GM21737 (cell line): ENCODE data around the gene PKD2.
"Not testable (repeated sequence)": the region's sequence is repeated elsewhere in the genome, so short reads cannot be mapped to it uniquely, and the experiment has no call there.

Source experiments
- ATAC-seq: cut with Tn5 transposase; IDR thresholded peaks from one replicate; pipeline ENCODE4 v1.9.1; 2021; ENCODE audit warnings: mild to moderate bottlenecking, moderate library complexity; ENCODE audit not compliant: unreplicated experiment

PKD2 gene

DNA sequence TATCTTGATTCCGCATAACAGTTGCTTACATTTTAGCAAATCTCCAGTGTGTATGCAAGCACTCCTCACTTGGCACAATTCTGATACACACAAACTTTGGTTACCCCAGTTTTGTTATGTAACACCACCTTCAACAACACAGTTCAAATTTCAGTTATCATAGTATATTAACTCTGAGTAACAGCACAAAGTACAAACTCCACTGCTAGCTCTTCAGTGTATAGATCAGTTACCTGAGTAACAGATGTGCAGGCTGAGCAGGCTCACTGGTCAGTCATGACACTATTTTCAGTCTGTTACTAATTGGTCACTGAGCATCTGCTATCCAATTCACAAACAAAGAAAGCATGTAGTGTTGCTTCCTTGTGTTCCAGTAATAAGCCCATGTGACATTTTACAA, 55.4 kb downstream of the PKD2 start:
- no peak for ATAC-seq

DNA sequence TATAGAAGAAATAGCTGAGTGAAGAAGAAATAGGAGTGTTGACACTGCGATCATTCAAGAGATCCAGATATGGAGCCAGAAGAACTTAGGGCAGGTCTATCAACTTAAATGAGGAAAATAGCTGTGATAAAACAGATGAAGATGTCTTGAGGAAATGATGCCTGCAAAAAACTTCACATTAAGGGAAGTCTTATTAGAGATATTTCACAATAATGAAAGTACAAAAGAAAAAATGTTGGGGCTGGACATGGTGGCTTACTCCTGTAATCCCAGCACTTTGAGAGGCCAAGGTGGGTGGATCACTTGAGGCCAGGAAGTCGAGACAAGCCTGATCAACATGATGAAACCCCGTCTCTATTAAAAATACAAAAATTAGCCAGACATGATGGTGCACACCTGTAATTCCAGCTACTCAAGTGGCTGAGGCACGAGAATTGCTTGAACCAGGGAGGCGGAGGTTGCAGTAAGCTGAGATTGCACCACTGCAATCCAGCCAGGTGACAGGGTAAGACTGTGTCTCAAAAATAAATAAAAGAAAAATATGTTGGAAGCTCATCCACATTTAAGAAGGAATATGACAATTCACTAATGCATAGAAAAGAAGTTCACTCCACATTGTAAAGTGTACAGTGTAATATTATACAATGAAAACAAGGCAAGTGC, 56.3 kb downstream of the PKD2 start:
- ATAC-seq: no peak

DNA sequence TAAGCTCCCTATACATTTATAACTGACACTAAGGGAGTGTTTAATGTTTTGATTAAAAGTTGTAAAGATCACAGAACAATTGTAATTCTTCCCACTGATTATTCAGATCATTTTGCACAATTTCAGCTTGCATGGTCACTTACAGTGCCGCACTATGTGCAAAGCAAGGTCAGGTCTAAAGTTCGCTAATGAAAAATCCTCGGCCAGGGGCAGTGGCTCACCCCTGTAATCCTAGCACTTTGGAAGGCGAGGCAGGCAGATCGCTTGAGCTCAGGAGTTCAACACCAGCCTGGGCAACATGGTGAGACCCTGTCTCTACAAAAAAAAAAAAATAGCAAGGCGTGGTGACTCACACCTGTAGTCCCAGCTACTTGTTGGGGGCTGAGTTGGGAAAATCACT, 57.0 kb downstream of the PKD2 start:
- ATAC-seq: no peak

DNA sequence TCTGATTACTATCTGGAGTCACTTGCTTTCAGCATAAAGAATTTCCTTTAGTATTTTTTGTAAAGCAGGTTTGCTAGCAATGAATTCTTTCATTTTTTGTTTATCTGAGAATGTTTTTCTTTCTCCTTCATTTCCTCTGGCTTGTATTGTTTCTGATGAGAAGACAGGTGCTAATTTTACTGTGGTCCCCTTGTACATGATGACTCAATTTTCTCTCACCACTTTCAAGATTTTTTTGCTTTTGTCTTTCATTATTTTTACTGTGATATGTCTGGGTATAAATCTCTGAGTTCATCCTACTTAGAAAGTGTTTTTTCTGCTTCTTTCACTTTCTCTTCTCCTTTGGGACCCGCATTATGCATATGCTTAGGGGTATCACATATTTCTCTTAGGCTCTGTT, 62.6 kb downstream of the PKD2 start:
- ATAC-seq: no peak

DNA sequence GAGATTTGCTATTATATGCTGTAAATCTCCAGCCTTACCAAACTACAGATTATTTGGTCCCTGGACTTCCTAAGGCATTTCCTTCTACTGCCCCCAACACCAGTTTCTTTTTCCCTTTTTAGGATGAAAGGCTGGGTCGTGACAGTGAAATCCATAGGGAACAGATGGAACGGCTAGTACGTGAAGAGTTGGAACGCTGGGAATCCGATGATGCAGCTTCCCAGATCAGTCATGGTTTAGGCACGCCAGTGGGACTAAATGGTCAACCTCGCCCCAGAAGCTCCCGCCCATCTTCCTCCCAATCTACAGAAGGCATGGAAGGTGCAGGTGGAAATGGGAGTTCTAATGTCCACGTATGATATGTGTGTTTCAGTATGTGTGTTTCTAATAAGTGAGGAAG, 67.9 kb downstream of the PKD2 start:
- no peak for ATAC-seq

DNA sequence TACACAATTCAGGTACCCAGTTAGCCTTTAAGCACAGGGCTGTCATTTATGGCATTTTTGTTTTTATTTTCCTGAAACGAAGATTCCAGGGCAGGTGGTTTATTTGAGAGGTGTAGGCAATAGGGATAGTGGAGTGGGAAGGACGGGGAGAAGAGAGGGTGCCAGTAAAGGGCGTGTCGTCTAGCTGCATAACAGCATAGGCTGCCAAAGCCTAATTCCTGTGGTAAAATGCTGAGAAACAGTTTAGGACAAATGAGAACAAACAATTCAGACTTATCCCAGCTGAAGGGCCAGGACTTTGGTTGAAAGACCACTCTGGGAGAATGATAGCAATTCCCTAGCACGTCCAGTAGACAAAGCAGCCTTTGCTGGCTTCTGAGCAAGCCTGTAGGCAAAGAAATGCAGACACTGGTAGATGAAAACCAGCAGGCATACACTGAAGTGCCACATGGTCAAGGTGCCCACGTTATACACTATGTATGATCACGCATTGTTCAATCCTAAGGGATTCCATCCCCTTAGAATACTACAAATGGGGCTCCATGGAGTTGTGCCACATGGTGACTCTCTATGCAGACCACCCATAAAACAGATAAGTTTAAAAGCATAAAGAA, 70.6 kb downstream of the PKD2 start:
- ATAC-seq: no peak

DNA sequence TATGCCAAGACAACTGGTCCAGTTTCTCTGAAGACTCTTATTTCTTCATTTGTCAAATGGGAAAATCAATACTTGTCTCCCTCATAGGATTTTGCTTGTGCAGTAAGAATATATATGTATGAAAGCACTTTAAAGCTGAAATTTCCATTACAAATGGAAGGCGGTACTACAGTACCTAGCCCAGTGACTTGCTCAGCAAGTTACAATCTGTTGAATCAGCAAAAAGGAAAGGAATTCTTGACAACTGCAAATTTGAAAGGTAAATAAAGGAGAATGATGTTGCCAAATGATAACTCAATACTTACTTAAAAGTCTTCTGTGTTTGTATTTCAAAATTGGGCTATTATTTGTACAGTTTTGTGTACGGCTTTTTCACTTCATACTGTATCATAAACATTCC, 71.1 kb downstream of the PKD2 start:
- no peak for ATAC-seq

DNA sequence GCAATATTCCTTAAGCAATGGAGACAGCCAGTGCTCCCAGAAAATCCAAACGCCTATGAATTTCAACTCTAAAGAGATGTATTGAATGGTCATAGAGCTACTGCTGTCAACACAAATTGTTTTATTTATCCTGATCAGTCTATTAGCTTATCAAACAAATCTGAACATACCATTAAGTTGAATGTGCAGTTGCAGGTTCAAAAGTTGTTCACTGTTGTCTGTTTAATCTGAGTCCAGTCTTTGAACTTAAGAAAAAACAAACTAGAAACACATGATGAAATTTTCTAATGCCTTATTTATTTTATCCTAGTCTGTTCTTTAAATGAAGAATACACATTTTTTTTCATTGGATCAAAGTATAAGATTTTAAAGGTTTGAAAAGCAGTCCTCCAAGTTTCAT, 73.2 kb downstream of the PKD2 start:
- ATAC-seq: no peak

DNA sequence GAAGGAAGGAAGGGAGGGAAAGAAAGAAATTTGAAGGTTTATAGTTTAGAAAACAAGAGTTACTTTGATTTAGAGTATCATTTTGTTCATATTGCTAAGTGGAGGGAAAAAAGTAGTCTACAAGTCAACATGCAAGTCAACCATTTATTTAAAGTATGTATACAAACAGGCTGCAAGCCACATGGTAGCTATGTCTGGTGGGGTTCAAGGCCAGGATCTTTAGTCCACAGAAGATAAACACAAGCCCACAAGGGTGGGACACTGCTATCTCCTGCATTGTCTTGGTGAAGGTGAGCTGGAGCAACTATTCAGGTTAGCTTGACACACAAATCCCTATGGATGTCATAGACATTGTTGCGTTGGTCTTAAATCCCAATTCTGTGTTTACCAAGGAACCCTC, 79.6 kb downstream of the PKD2 start:
- no peak for ATAC-seq

DNA sequence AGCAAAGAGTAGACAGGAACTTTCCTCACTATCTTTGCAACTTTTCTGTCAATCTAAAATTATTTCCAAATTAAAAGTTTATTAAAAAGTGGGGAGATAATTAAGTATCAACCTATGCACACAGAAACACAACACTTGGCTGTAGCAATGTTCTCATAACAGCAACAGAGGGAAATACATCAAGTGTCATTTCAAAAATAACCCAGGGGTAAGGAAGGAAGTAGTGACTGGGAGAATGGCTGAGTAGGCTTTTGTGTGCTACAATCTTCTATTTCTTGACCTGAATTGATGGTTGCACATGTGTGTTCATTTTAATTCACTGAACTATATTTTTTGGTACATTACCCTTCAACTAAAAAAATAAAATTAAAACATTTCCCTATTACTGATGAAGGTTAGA, 83.5 kb downstream of the PKD2 start:
- no peak for ATAC-seq

DNA sequence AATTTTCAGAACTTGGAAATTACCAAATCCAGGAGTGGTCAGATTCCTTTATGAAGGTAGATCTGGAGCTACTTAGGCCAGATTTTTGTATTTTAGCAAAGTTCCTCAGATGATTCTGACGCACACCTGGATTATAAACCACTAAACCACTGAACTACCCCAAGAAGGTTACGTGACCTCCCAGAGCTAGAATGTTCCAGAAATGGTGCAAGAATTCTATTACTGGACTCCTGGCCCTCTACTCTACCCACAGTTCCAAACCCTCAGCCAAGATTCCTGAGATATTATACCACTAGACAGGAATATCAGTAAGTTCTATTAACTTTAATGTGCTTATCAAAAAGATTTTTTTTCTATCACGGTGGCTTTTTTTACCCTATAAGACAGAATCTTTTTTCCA, 83.9 kb downstream of the PKD2 start:
- no peak for ATAC-seq

DNA sequence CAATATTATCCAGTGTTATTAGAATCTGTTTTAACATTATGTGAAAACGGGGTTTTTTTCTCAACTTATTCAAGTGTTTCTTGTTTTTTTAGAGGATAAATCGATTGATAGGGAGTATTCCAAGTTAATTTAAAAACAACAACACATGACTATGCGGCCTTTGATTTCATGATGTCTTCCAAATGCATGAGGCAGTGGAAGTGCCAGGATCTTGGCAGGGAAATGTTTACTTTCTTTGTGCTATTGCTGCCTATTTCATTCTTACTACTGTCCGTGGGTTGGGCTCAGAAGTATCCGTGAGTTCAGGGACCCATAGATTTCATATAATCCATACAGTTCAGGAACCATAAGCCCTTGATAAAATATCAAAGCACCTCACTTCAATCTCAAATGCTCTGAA, 86.4 kb downstream of the PKD2 start:
- ATAC-seq: no peak

DNA sequence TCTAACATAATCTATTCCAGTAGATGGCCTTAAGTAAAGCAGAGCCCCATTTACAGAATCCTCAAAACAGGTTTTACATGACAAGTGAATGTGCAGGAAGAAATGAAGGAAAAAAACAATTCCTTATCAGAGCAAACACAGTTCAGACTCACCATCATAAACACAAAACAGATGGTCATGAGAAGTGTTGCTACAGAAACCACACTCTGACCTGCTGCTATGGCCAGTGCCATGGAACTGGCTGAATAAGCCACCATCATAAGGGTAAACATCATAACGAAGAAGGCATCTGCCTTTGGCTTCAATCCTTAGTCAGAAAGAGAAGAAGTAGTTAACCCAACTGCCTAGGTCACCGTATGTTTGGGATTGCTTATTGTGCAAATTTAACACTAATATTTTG, 89.9 kb downstream of the PKD2 start:
- ATAC-seq: no peak

DNA sequence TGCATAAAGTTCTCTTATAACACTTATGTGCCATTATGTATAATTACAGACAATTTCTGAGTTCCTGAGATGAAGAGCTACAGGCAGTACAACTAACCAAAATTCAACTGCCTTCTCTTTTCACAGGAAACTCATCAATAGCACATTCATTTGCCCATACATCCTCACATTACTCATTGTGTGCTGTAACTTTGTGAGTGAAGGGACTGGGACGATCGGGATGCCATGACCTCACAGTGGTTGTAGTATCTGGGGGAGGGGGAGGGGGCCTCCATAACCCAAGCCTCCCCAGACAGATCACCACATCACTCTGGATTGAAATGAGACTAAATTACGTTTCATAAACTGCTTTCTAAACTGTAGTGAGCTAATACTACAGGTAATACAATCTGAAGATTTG, 90.3 kb downstream of the PKD2 start:
- no peak for ATAC-seq

DNA sequence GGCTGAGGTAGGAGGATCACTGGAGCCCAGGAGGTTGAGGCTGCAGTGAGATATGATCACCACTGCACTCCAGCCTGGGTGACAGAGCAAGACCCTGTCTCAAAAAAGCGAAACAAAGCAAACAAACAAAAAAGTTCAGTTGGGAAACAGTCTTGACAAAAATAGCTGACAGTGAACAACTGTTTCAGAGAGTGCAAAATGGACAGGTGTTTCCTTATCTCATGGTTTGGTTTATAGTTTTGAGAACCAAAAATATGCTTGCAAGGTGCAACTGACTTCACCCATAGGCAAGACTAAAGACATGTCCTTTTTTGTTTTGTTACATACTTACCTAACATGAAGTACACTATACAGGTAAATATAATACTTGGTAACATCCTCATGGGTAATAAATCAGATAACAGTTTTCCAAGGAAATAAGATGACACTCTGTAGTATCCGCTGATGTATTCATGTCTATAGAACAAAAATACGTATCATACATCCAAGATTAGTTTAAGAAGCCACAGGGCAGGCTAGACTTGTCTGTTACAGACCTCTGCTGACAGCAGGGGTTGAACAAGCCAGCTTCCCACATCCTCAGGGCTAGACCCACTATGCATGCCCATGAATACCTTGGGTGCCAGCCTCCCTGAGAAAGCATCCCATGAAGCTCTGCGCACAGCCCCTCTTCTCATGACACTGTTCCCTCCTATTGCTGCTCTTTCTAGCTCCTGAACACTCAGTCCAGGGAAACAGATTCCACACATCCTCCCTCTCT, 91.7 kb downstream of the PKD2 start:
- no peak for ATAC-seq

DNA sequence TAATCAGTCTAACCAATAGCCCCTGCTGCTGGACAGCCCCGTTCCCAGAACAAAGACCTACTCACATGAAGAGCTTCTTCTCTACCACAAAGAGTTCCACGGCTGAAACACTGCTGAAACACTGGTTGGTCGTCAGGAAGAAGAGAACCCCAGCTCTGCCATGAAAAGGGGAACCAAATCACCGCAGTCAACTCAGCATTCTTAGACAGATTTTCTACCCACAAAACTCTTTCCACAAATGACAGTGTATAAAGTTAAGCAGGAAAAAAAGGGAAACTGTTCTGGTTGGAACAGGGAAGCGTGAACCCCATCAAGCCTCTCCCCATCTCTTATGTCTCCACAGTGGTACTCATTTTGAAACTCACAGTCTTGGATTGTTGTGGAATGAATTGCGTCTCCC, 93.7 kb downstream of the PKD2 start:
- ATAC-seq: no peak

DNA sequence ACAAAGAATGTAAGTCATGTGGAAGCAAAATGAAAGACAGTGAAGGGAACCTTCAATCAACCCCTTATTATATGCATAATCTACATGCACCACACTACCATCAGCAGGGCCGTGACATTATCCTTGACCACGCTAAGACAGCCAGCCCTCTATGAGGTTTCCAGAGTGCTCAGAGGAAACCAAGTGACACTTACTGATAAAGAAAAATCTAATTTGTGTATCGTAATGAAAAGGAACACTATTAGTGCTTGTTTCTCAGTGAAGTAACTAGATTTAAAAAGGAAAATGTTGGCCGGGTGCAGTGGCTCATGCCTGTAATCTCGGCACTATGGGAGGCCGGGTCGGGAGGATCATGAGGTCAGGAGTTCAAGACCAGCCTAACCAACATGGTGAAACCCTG, 94.6 kb downstream of the PKD2 start:
- no peak for ATAC-seq

DNA sequence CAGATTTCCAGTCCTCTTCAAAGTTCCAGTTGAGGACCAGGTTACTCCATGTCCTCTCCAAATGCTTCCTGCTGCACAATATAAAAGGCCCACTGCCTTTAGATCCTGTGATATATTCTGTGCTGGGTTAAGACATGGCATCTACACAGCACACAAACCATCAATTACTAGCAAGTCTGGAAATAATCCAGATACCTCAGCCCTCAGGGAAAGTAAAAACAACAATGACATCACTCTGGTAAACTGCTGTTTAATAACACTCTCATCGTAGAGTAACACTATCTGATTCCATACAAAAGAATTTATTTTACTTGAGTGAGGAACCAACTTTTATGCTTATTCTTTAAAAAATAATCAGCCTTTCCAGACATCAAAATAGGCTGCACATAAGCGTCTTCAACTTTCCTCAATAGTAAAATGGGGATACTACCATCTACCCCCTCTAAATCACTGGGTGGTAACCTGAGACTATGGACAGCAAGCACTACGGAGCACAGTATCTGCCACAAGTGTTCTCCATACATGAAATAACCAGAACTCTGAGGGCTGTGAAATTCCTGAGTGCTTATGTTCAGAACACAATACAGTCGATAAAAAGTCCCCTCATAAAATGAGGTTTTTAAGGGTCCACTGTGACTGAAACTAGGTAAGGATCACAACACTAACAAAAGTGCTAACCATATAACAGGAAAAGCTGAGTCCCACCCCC, 97.6 kb downstream of the PKD2 start:
- no peak for ATAC-seq

DNA sequence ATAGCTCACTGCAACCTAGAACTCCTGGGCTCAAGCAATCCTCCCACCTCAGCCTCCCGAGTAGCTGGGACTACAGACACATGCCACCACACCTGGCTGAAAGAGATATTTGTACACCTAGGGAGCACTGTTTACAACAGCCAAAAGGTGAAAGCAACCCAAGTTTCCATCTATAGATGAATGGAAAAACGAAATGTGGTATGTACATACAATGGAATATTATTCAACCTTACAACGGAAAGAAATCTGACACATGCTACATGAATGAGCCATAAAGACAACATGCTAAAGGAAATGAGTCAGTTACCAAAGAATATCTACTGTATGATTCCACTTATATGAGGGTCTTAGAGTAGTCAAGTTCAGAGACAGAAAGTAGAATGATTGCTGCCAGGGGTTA, 98.8 kb downstream of the PKD2 start:
- no peak for ATAC-seq

DNA sequence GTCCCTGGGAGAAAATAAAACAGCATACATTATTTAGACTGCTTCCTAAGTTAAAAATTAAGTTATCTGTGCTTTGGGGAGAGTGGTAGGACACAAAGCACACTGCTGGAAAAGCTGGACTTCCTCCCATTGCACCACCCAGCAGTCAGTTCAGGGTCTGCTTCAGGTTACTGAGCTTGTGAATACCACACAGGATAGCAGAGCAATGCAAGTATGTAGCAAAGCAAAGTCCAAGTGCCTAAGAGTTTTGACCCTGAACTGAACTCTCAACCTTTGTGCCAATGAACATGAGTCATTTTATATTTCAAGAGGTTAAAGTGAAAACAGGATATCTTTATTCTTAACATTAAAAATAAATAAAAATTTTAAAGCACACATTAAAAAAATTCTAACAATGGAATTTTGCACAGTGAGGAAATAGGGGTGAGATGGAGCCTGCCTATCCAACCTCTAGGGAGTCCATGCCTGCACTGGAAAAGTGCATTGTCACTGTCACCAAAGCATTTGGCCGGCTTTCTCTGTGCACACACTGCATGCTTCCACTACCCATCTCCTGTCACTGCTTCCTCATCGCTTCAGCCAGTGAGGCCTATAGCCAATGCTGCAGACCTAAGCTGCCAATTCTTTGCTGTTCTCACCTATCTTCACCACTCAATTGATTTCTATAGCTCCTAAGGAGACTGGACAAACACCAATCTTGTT, 100.1 kb downstream of the PKD2 start:
- ATAC-seq: no peak

DNA sequence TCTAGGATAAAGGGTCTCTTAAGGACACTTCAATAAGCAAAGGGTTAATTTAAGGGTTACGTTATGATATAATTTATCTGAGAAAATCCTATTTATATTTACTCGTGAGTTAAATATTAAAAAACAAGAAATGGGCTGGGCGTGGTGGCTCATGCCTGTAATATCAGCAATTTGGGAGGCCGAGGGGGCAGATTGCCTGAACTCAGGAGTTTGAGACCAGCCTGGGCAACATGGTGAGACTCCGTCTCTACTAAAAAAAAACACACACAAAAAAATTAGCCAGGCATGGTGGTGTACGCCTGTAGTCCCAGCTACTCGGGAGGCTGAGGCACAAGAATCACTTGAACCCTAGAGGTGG, 100.7 kb downstream of the PKD2 start:
- ATAC-seq: not testable (repeated sequence)
